ENCODE results near the gene DEDD.
"Not testable (repeated sequence)": the region's sequence is repeated elsewhere in the genome, so short reads cannot be mapped to it uniquely, and the experiment has no call there.

The DEDD gene

DNA sequence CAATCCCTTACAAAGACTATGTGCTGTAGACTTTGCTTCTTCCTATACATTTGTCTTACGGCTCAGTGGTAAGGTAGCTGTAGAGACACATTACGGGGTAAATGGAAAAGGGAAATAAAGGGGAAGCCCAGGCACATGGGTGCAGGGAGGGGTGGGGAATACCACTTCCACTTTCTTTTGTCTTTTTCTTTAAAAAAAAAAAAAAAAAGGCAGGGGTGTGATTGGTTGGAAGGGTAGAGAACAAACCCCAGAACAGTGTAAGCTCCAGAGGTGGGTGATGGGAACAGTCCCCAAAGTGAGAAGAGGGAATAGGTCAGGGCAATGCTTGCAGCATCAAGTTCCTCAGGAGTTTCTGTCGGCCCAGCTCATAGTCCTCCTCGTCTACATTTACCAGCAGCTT lies 10.6 kb downstream of the DEDD start:
- no peak for DNase-seq

DNA sequence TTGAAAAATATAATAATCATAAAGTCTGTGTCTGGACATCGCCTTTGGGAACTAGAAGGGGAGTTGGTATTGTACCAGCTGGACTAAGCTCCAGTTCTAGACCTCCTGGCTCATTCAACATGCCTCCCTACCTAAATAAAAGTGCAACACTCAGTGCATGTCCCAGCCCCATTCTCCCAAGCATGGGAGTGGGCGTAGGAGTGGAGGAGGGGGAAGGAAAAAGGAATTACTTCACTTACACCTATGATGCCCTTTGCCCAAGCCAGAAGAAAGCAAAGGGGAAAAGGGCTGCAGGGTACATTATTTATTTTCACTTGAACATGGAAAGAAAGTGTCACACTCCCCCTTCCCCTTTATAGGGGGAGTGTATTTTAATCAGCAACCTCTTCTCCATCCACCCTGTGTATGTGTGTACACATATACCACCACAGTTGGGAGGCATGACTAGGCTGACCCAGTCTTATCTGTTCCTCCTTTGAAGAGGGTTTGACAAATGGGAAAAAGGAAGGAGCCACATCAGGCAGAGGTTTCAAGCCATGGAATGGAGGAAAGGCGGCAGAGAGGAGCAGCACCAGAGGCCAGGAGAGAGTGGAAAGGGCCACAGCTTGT lies 11.3 kb downstream of the DEDD start:
- DNase-seq, result no peak

DNA sequence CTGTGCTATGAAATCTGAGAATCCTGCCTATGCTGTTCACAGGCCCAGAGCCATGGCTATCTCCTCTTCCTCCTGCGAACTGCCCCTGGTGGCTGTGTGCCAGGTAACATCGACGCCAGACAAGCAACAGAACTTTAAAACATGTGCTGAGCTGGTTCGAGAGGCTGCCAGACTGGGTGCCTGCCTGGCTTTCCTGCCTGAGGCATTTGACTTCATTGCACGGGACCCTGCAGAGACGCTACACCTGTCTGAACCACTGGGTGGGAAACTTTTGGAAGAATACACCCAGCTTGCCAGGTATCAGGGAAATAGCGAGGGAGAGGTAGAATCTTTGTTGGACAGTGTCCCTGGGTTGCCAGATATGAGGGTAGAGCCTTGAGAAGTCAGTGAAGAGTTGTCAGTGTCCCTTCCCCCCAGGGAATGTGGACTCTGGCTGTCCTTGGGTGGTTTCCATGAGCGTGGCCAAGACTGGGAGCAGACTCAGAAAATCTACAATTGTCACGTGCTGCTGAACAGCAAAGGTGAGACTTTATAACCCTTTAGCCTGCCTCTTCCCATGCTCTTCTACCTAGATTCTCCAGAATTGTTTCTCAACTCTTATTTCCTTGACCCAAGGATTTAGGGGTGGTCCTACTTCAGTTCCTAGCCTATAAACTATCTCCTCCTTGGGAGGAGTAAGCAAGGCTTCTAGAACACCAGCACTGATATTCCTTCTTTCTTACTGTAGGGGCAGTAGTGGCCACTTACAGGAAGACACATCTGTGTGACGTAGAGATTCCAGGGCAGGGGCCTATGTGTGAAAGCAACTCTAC lies 13.2 kb downstream of the DEDD start:
- DNase-seq, result peak; percentile 45

DNA sequence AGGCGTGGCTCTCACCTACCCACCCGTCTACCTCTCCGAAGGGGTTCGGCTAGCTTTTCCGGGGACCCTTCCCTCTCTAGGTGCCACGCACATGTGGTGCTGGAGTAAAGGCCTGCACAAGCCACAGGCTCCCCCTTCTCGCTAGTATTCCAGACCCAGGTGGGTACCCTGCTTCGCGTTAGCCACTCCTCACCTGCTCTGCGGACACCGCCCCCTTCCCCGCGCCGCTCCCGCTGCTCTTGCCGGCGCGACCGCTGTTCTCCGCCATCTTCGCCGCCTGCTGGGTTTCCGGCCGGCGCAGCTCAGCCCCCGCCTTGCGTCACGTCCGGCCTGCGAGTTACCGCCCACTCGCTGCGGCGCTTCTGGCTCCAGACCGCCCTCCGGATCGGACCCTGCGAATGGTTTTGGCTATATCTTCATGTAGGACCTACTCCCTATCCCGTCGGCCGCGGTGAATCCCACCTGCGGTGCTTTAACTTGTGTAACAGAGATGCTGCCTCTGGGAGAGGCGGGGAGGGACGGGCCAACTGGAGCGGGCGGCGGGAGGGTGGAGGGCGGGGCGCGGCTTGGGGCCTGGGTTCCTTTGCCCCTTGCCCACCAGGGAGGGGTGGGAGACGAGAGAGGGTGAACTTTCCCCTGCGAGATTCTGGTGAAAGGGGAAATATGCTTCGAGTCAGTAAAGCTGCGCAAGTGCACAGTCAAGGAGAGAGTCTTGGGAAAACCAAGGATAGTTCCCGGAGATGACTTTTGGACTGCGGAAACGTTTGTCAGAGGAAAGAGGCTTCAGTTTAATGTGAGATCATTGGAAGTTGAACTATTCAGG lies 14.5 kb downstream of the DEDD start, which contains the start of the genes NIT1 and PFDN2:
TSS of gene NIT1 (plus strand) at position 347 of the 823 bp plus-strand sequence. CDS start at position 419, 72 bp downstream.
TSS of gene PFDN2 (minus strand) at position 279 of the 823 bp plus-strand sequence. CDS start at position 268, 11 bp downstream.
- peak; percentile 78 for DNase-seq

DNA sequence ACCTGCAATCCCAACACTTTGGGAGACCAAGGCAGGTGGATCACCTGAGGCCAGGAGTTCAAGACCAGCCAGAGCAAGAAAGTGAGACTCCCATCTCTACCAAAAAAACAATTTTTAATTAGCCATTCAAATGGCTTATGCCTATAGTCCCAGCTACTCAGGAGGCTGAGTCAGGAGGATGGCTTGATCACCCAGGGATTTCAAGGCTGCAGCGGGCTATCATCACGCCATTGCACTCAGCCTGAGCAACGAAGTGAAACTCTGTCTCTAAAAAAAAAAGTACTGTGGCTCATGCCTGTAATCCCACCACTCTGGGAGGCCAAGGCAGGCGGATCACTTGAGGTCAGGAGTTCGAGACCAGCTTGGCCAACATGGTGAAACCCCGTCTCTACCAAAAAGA lies 16.5 kb downstream of the DEDD start:
- not testable (repeated sequence) for DNase-seq

DNA sequence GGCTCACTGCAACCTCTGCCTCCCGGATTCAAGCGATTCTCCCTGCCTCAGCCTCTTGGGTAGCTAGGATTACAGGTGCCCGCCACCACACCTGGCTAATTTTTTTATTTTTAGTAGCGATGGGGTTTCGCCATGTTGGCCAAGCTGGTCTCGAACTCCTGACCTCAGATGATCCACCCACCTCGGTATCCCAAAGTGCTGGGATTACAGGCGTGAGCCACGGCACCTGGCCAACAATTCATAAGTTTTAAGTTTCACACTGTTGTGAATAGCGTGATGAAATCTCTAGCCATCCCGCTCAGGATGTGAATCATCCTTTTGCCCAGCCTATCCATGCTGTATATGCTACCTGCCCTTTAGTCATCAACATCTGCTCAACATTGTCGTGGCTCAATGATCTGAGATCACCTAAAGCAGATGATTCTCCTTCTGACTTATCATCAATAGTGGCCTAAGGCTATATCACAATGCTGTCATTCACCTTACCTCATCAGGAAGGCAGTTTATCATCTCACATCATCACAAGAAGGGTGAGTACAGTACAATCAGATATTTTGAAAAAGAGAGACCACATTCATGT lies 17.2 kb downstream of the DEDD start:
- no peak for DNase-seq

DNA sequence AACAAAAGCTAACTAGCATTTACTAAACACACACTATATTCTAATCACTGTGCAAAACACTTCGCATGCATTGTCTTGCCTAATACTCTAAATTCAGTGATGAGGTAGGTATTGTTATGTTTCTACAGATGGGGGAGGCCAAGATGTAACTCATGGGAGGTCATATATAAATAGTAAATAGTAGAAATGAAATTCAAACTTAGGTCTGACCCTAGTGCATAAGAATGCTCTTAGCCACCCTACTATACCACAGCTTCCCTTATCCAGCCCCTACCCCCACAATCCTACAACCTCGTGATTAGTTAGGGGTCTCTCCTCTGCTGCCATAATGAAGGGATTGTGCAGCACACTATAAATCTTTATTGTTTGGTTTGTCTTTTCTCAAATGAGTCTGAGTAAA lies 17.9 kb downstream of the DEDD start:
- DNase-seq, result no peak

DNA sequence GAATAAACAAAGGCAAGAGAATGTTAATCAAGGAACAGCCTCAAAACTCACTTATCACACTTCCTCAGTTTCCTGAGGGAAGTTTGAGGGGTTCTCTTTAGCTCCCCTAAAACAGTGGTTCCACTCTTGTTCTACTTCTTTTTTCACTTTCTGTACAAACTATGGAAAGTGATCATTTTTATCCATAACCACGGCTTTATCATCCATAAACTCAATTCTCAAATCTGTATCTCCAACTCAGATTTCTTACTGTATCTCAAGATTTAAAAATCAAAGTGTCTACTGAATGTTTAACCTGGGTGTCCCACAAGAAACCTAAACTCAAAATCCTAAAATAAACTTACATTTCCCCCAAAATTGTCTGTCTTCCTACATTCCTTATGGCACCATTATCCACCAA lies 18.6 kb downstream of the DEDD start:
- no peak for DNase-seq

DNA sequence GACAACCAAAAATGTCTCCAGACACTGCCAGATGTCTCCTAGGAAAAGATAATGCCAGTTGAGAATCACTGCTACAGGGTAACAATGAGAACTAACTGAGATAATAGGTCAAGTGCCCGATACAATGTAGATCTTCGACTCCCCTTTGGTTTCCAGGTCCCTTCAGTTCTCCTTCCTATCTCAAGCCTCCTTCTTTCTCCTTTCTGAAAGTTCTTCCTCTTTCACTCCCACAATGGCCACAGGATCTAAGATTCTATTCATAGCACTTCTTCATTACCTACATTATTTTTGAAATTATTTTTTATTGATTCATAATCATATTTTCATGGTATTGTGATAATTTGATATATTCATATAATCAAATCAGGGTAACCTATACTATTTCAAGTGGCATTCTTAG lies 20.9 kb downstream of the DEDD start:
- DNase-seq, result no peak

DNA sequence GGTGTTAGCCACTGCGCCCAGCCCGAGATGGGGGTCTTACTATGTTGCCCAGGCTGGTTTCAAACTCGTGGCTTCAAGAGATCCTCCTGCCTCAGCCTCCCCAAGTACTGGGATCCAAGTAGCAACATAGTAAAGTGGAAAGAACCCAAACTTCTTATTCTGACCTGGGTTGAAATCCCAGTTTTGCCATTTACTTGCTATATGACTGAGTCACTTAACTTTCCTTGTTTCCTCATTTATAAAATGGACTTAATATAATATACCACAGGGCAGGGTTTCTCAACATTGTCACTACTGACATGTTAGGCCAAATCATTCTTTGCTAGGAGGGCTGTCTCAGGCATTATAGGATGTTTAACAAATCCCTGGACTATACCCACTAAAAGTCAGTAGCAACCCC lies 21.4 kb downstream of the DEDD start:
- DNase-seq, result no peak

DNA sequence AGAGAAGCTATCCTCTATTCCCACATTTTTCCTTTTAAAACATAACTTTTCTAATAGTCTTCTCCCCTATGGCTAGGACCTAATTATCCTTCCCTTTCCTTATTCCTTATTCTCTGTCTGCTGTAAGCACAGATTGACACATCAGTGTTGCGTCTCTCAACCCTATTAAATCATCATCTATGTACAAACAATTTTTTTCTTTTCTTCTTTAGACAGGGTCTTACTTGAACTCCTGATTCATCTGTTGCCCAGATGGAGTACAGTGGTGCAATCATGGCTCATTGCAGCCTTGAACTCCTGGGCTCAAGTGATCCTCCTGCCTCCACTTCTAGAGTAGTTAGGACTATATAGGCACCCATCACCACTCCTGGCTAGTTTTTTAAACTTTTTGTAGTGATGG lies 26.0 kb downstream of the DEDD start:
- no peak for DNase-seq

DNA sequence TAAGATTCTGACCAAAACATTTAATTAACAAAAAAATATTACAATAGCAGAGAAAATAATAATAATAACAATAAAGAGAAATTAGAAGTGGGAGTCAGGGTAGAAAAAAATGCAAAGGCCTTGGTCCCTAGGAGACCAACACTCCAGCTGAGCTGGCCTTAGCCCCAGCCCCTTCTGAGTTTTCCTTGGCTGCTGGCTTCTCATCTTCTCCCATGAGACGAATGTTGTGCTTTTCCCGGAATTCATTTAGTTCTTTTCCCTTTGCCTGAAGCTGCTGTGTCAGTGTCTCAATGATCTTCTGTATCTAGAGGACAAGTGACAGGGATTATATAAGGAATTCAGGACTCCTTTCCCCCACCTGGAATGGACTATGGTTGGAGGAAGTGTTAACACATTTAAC lies 31.9 kb downstream of the DEDD start:
- no peak for DNase-seq

DNA sequence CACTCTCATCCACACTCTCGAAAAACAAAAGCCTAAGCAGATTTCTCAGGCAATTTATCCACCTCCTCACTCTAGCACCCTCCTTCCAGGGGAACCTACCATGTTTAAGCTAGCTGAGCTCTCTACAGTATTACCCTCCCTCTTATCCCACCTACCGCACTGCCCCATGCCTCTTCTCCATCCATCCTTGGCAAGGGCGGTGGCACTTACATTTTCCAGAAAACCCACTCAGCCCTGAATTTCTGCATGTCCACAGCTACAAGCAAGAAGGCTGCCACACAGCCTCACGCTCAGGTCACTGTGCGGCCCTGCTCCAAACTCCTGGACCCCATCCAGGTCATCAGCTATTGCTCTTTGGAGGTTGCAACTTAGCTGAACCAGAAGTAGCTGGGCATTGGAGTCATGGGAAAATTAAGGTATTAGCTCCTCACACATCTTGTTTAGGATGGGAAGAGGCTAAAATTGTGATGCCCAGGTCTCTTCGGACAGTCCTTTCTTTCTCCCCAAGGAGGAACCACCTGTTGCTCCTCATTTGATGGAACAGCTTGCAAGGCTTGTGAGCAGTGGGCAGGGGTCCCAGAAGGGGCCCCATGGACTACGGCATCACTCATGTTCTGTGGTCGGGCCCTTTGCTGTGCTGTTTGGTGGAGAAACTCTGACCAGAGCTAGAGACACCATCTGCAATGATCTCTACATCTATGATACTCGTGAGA lies 33.2 kb downstream of the DEDD start:
- DNase-seq, result no peak

DNA sequence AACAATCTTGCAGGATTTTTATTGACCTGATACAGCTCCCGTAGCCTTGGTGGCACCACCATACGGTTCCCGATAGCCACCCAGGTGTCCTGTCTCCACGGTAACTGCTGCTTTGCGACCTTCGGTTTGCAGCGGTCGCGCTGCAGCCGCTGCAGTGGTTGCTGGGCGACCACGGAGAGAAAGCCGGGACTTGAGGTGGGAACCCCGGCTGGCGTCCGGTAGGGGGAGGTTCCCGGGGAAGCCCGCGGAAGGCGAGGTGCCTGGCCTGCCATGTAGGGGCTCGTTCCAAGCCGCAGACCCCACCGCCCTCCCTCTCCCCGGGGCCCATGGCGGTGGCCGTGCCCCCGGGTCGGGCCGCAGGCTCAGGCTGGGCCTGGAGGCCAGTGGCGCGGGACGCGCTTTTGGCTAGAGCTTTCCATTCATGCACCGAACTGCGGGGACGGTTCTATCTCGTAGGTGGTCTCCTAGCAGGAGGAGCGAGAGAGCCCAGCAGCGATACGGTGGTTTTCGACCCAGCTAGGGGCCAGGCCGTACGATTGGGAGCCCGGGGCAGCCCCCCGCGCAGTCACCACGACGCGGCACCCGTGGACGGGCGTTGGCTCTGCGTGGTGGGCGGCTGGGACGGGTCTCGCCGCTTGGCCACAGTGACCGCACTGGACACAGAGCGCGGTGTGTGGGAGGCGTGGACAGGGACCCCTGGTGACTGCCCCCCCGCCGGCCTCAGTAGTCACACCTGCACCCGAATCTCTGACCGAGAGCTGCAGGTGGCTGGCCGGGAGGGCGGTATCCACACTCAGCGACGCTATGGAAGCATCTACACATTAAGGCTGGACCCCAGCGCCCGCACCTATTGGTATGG lies 34.0 kb downstream of the DEDD start, which contains the start of gene KLHDC9:
TSS of gene KLHDC9 (plus strand) at position 152 of the 859 bp plus-strand sequence. CDS start at position 327, 175 bp downstream.
- DNase-seq, result peak; percentile 34

DNA sequence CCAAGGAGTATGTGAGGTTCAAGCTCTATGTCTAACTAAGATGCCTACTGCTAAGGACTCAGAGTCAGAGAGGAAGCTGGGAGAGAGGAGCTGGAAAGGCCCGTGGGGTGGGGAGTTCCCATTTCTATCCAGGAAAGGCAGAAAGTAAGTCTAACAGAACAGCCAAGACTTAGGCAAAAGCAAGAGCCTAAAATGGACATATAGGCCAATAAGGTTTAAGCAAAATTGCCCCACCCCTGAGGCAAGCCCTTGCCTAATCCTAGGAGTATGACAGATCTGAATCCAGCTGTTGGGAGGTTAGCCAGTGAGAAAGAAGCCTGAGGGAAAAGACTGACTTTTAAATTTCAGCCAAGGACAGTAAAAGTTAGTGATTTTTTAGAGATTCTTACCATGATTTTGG lies 35.9 kb downstream of the DEDD start:
- no peak for DNase-seq

DNA sequence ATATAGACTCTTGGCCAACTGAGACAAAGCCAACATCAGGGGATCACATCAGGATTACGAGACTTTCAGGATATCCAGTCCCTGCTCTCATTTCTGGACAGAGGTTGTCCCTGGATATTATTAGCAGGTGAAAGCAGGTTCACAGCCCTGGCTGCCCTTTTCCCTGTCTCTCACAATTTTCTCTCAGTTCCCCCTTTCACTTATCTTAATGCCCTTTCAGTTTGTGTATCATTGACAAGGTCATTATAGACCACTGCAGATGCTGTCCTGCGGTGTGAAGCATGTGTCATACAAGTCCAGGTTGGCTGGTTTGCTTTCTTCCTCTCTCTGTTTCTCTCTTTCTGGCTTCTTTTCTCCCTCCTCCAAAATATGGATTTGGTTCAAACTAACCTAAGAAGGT lies 36.5 kb downstream of the DEDD start:
- no peak for DNase-seq

DNA sequence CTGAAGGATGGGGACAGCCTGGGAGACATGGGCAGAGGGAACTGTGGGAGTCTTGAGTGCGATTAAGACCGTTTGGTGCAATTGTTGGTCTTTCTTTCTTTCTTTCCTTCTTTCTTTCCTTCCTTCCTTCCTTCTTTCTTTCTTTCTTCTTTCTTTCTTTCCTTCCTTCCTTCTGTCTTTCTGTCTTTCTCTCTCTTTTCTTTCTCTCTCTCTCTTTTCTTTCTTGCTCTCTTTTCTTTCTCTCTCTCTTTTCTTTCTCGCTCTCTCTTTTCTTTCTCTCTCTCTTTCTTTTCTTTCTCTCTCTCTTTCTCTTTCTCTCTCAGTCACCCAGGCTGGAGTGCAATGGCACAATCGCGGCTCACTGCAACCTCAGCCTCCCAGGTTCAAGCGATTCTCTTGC lies 37.2 kb downstream of the DEDD start:
- DNase-seq, result no peak

DNA sequence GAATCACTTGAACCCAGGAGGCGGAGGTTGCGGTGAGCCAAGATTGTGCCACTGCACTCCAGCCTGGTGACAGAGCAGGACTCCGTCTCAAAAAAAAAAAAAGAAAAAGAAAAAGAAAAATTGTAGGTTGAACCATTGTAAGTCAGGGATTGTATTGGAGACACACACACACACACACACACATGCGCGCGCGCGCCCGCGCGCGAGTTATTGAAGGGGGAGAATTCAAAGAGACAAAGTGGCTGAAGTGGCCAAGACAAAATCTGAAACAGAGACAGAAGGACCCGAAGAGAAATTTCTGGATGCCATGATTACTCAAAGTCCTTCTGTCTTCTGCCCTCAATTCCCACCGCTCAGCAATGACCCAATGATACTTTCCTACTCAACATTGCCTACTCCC lies 38.0 kb downstream of the DEDD start:
- DNase-seq, result no peak

DNA sequence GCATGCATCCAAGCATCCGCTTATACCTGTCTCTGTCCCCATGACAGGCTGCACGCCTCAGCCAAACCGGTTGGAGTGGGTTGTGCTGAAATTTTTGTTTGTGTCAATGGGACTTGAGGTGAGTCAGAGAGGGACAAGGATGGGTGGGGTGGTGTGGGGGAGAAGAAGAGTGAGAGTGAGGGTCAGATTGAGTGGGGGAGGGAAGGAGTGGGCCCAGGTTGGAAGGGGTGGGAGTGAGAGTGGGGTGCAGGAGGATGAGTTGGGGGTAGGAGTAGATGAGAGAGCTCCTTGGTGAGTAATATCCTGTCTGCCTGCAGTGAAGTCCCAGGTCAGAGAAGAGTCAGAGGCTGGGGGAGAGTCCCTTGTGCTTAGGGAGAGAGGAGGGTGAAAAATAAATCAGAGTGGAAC lies 39.8 kb downstream of the DEDD start:
- no peak for DNase-seq

DNA sequence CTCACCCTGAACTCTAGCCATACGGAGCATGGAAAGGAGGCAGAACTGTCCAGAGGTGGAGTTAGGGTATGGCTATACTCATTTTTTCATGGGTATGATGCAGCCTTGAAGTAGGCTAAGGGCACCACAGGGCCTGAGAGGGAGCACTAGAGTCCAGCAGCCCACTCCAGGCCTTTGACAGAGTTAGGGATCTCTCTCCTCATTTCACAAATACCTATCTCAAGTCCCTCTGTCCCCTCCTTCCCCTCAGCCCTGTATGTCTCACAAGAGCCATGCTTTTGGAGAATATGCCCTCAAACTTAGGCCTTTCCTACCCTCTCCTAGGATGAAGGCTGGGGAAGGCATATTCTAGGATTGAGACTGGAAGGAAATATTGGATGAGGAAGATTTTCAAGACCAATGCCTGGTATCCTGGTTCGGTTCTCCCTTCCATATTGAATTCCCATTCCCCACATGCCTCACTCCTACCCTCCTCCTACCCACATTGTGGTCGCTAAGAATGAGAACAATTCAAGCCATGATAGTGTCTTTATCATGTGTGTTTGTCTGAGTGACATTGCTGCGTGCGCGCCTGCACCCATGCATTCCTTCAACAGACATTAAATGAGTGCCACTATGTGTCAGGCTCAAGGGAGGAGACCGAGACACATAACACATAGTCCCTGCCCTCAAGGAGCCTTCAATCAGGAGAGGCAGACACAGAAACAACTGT lies 40.5 kb downstream of the DEDD start:
- no peak for DNase-seq

DNA sequence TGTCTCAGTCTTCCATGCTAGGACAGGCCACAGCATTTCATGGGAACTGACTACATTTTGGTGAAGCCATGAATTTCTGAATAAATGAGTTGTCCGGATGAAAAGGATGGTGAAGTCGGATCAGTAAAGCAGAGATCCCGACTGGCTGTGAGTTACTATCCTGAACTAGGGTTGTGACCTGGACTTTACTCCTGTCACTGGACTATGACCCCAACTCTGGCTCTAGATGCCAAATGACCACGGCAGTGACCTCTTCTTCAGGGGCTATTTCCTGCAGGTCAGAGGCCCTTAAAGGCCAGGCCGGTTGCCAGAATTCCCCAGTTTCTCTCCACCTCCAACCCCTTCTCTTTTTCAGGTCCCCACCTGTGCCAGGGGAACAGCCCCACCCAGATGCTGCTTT lies 41.4 kb downstream of the DEDD start:
- DNase-seq, result no peak

Data from activated CD4-positive, alpha-beta T cell treated with anti-CD3 and anti-CD28 coated beads for 1 hour (primary cell).